GM23248 (cell line): ENCODE data around the gene FBXL4. TPM values are rescaled to one million over a fixed set of nuclear protein-coding genes. Genes with fewer than 3 reads are reported as not detected.

ENCODE experiments used
- DNase-seq: peaks from one replicate; pipeline ENCODE4 v3.0.0-alpha.2; 2015
- H2AFZ ChIP-seq: fragments of 200-600 bp; sonication (generic); 2 replicates; pipeline ENCODE4 v1.6.1; 2016; ENCODE audit warnings: antibody characterized with exemption
- H3F3A ChIP-seq: fragments of 200-600 bp; sonication (generic); 2 replicates; pipeline ENCODE4 v1.6.1; 2016; ENCODE audit warnings: mild to moderate bottlenecking, antibody characterized with exemption, mixed run types; ENCODE audit not compliant: insufficient read depth
- H3K27ac ChIP-seq: fragments of 200-600 bp; sonication (generic); 2 replicates; pipeline ENCODE4 v1.5.1; 2016; ENCODE audit warnings: mild to moderate bottlenecking
- H3K27me3 ChIP-seq: fragments of 200-600 bp; sonication (generic); replicated peaks from 2 replicates; pipeline ENCODE4 v1.6.1; 2016; ENCODE audit warnings: mild to moderate bottlenecking; ENCODE audit not compliant: insufficient read depth
- H3K36me3 ChIP-seq: fragments of 200-600 bp; sonication (generic); 2 replicates; pipeline ENCODE4 v1.6.1; 2016; ENCODE audit warnings: low read depth, mild to moderate bottlenecking
- H3K4me1 ChIP-seq: fragments of 200-600 bp; sonication (generic); 2 replicates; pipeline ENCODE4 v1.6.1; 2016; ENCODE audit warnings: mild to moderate bottlenecking; ENCODE audit not compliant: insufficient read depth
- H3K4me2 ChIP-seq: fragments of 200-600 bp; sonication (generic); one replicate; pipeline ENCODE4 v1.6.1; 2016; ENCODE audit warnings: mild to moderate bottlenecking; ENCODE audit not compliant: unreplicated experiment
- H3K4me3 ChIP-seq: fragments of 200-600 bp; sonication (generic); 2 replicates; pipeline ENCODE4 v1.5.1; 2016; ENCODE audit warnings: mild to moderate bottlenecking
- H3K79me2 ChIP-seq: fragments of 200-600 bp; sonication (generic); 2 replicates; pipeline ENCODE4 v1.6.1; 2016; ENCODE audit warnings: mild to moderate bottlenecking; ENCODE audit not compliant: insufficient read depth
- H3K9ac ChIP-seq: fragments of 200-600 bp; sonication (generic); 2 replicates; pipeline ENCODE4 v1.6.1; 2016; ENCODE audit warnings: mild to moderate bottlenecking
- H3K9me2 ChIP-seq: fragments of 200-600 bp; sonication (generic); 2 replicates; pipeline ENCODE4 v1.6.1; 2016; ENCODE audit warnings: mixed run types, mild to moderate bottlenecking, moderate library complexity; ENCODE audit not compliant: insufficient read depth
- H3K9me3 ChIP-seq: fragments of 200-600 bp; sonication (generic); one replicate; pipeline ENCODE4 v1.6.1; 2017; ENCODE audit warnings: low read depth
- H4K20me1 ChIP-seq: fragments of 200-600 bp; sonication (generic); 2 replicates; pipeline ENCODE4 v1.6.0; 2016; ENCODE audit not compliant: insufficient read depth
- EZH2 ChIP-seq: fragments of 200-600 bp; sonication (generic); IDR thresholded peaks from 2 replicates; pipeline ENCODE4 v1.6.1; 2018; ENCODE audit warnings: antibody characterized with exemption, mild to moderate bottlenecking; ENCODE audit not compliant: insufficient read depth, poor library complexity, severe bottlenecking
- EZH2phosphoT487 ChIP-seq: fragments of 200-600 bp; sonication (generic); IDR thresholded peaks from 2 replicates; pipeline ENCODE4 v1.6.1; 2018; ENCODE audit warnings: antibody characterized with exemption, moderate library complexity, mild to moderate bottlenecking, low read depth; ENCODE audit not compliant: insufficient read depth
- WGBS, 2 experiments: methylation state at CpG; one replicate each; pipeline ENCODE4 v1.1.6; 2015 to 2017; ENCODE audit warnings: low lambda C conversion rate in 2 of 2, low coverage in 1 of 2; ENCODE audit errors: missing lambda C conversion rate in 2 of 2; 5-methylcytosine and 5-hydroxymethylcytosine counted together
- in situ Hi-C: fragments of 300-500 bp; cut with MboI; formaldehyde crosslinking; loops from 2 replicates; pipeline ENCODE4 v1.15.0; 2020
- polyA plus RNA-seq: library from polyadenylated mRNA; unstranded; fragments of >200 nt; fragmentation: Nextera tagmentation; extraction: Ambion mirVana; gene quantifications from 2 replicates; pipeline ENCODE4 v1.2.1, GENCODE V29; 2016
- total RNA-seq: library from RNA; depleted of rRNA; stranded (reverse); fragments of >200 nt; shearing (Covaris generic); gene quantifications from 2 replicates; pipeline ENCODE4 v1.2.3, GENCODE V29; 2014

FBXL4 gene
- total and polyA plus RNA-seq, 2 experiments from 2014 or later = 11.3 to 15.1 TPM

DNA sequence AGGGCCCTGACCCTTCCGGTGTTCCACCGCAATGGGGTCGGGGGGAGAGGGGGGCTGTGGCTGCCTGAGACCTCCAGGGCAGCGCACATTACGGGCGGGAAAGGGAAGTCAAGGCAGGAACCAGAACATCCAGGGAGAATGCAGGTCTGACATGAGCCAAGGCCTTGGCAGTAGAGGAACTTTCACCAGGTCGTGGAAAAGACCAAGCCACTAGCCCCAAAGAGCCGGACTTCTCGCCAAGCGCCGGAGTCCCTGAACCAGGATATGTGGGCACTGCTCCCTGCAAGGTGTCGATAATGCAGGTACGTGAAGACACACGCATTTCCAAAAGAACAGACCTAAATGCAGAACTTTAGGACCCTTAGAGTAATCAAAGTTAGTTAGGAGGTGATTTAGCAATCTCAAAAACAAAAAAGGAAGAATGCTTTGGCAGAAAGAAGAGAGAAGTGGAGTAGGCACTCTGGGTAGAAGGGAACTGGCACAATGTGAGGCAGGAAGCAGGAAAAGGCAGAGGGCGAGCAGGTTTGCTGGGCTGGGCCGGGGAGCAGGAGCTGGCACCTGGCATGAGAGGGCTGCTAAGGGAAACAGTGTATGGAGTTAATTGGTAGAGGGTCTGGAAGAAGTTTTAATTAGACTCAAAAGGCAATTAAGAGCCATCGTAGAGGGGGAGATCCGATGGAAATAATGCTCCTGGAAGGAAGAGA, 99.1 kb downstream of the FBXL4 start:
- H3K27ac ChIP-seq = no peak overlapping the region
- DNase-seq = no peak
- in situ Hi-C loops = loop anchor here (25.0 kb wide), 1 partner anchor 1361 kb away; no protein-coding TSS in a partner anchor
- no peaks in the 10 kb centered on the region for H3K36me3 ChIP-seq
- no peaks in the 10 kb centered on the region for H3K9me2 ChIP-seq
- H3K4me2 ChIP-seq = no peak overlapping the region
- H3F3A ChIP-seq = 0 out of 2 replicates have a peak, but pooled peaks cover 7% of the 10 kb centered on the region
- H3K27me3 ChIP-seq = peaks cover 33% of the 10 kb centered on the region
- H3K4me1 ChIP-seq = no peaks in the 10 kb centered on the region
- no peak overlapping the region for H3K4me3 ChIP-seq
- WGBS, 2 experiments = 75 to 87% methylated on average over 16 to 18 of the region's 18 CpGs
- no peak overlapping the region for H3K9ac ChIP-seq
- no peaks in the 10 kb centered on the region for H3K79me2 ChIP-seq
- no peaks in the 10 kb centered on the region for H4K20me1 ChIP-seq
- TF ChIP-seq EZH2phosphoT487 = no peak
- no peak for TF ChIP-seq EZH2
- no peaks in the 10 kb centered on the region for H3K9me3 ChIP-seq
- no peak overlapping the region for H2AFZ ChIP-seq

- TF ChIP-seq EZH2 = no peak
- no peak for TF ChIP-seq EZH2phosphoT487
- Histone ChIP-seq H3F3A (0 out of 2 replicates have a peak, but pooled peaks cover 7% of the 10 kb centered on the region), H3K27me3 (peaks cover 33% of the 10 kb centered on the region), H2AFZ (peak overlapping the region; percentile 64), H3K4me1 (no peaks in the 10 kb centered on the region), H3K36me3 (no peaks in the 10 kb centered on the region), H3K79me2 (no peaks in the 10 kb centered on the region), H3K9me2 (no peaks in the 10 kb centered on the region), H3K9me3 (no peaks in the 10 kb centered on the region), H3K4me2 (peak overlapping the region; percentile 17), H4K20me1 (no peaks in the 10 kb centered on the region), H3K4me3 (peak overlapping the region; percentile 15; the same call in 1 of the 2 replicates), H3K9ac (no peak overlapping the region), H3K27ac (no peak overlapping the region)
- DNase-seq = no peak
- in situ Hi-C loops = loop anchor here (25.0 kb wide), 1 partner anchor 1361 kb away; no protein-coding TSS in a partner anchor
- 10 to 17% methylated on average over 35 to 45 of the region's 51 CpGs for WGBS, 2 experiments
These were observed 99.8 kb downstream of the FBXL4 start for GRCh38 chr6:98847779-98848538.

- Histone ChIP-seq H3K4me1 (no peaks in the 10 kb centered on the region), H3K4me2 (no peak overlapping the region), H3K9me3 (no peaks in the 10 kb centered on the region), H3K27me3 (peaks cover 33% of the 10 kb centered on the region), H4K20me1 (no peaks in the 10 kb centered on the region), H2AFZ (peak overlapping the region; percentile 64; the same call in 1 of the 2 replicates), H3K9ac (no peak overlapping the region), H3K27ac (no peak overlapping the region), H3K9me2 (no peaks in the 10 kb centered on the region), H3K79me2 (no peaks in the 10 kb centered on the region), H3K4me3 (peak overlapping the region; percentile 15; the same call in 1 of the 2 replicates), H3F3A (0 out of 2 replicates have a peak, but pooled peaks cover 7% of the 10 kb centered on the region), H3K36me3 (no peaks in the 10 kb centered on the region)
- WGBS, 2 experiments = 46 to 48% methylated on average over 11 of the region's 11 CpGs
- DNase-seq = no peak
- in situ Hi-C loops = loop anchor here (25.0 kb wide), 1 partner anchor 1360 kb away; no protein-coding TSS in a partner anchor
- TF ChIP-seq EZH2phosphoT487 (no peak), EZH2 (no peak)
These were observed 100.3 kb downstream of the FBXL4 start for GRCh38 chr6:98847416-98847778.

DNA sequence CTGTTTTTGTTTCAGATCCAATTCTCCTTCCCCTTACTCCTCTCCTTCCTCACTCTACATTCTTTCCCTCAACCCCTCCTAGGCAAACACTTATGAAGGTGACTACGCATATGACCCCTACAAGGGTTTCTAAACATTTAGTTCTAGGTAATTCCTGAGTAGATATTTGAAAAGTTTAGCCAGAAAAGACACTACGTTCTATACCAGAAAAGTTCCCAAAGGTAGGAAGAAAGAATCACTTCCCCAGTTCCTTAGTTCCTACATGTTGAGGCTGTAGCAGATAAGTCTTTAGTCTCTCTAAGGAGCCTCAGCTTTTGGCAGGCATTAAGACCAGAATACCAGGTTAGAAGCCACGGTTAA, 101.7 kb downstream of the FBXL4 start:
- Histone ChIP-seq H3K4me1 (no peaks in the 10 kb centered on the region), H4K20me1 (no peaks in the 10 kb centered on the region), H3K27ac (no peak overlapping the region), H2AFZ (no peak overlapping the region), H3K36me3 (no peaks in the 10 kb centered on the region), H3K9me3 (no peaks in the 10 kb centered on the region), H3K27me3 (peaks cover 38% of the 10 kb centered on the region), H3K9ac (no peak overlapping the region), H3F3A (0 out of 2 replicates have a peak, but pooled peaks cover 7% of the 10 kb centered on the region), H3K4me3 (no peak overlapping the region), H3K79me2 (no peaks in the 10 kb centered on the region), H3K9me2 (no peaks in the 10 kb centered on the region), H3K4me2 (no peak overlapping the region)
- no peak for TF ChIP-seq EZH2phosphoT487
- TF ChIP-seq EZH2 = no peak
- no peak for DNase-seq
- WGBS, 2 experiments = 61 to 66% methylated on average over 3 of the region's 3 CpGs
- in situ Hi-C loops = loop anchor here (25.0 kb wide), 1 partner anchor 1359 kb away; no protein-coding TSS in a partner anchor
